Stimulated activated CD4-positive, alpha-beta T cell treated with anti-CD3 and anti-CD28 coated beads, Interleukin-4, amount 100 ng/mL, for 24 hours (primary cell): Measurements from ENCODE around the gene SHANK3.

Source experiments
- DNase-seq: peaks from one replicate; pipeline ENCODE4 v3.0.0-alpha.2; 2020

SHANK3 gene

DNA sequence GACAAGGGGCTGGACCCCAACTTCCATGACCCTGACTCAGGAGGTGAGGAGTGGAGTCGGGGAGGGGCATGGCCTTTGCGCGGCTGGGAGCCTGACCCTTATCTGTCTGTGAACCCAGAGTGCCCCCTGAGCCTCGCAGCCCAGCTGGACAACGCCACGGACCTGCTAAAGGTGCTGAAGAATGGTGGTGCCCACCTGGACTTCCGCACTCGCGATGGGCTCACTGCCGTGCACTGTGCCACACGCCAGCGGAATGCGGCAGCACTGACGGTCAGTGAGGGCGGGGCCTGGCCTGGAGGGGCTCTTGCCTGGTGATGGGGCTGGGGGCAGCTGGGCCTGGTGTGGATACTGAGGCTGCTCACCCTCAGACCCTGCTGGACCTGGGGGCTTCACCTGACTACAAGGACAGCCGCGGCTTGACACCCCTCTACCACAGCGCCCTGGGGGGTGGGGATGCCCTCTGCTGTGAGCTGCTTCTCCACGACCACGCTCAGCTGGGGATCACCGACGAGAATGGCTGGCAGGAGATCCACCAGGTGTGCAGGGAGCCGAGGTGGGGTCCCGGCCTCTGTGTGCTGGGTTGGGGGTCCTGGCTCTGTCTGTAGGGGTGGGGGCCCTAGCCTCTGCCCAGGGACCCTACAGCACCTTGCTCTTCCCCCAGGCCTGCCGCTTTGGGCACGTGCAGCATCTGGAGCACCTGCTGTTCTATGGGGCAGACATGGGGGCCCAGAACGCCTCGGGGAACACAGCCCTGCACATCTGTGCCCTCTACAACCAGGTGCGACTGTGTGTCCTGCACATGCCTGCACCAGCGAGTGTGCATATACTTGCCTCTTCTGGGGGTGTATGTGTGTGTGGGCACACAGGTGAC lies 6.3 kb downstream of the SHANK3 start:
- peak; percentile 2 for DNase-seq

DNA sequence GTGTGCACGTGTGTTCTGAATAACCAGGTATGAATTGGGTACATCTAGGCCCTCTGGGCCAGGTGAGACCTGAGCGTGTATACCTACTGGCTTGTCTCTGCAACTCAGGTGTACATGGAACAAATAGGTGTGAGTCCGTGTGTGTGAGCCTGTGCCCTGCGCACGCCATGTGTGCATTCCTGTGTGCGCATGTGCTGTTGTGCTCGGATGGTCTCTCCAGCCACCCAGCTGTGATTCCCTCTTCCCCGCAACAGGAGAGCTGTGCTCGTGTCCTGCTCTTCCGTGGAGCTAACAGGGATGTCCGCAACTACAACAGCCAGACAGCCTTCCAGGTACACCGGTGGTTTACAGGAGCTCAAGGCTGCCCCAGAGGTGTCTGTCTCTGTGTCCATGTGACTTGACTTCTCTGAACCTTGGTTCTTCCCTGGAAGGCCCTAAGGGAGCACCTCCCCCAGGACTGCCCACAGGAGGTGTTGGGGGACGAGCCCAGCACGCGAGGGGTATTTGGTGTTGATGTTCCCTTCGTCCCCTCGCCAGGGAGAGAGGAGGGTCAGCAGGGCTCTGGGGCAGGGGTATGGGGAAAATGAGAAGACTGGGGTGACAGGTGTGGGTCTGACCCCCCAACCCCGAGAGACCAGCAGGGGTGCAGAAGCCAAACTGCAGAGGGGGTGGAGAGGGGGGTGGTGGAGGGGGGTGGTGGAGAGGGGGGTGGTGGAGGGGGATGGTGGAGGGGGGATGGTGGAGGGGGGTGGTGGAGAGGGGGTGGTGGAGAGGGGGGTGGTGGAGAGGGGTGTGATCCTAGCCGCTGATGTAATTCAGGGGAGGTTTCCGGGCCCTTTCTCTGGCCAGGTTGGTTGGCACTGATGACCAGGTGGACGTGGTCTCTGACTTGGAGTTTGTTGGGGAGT lies 10.7 kb downstream of the SHANK3 start:
- peak; percentile 1 for DNase-seq

DNA sequence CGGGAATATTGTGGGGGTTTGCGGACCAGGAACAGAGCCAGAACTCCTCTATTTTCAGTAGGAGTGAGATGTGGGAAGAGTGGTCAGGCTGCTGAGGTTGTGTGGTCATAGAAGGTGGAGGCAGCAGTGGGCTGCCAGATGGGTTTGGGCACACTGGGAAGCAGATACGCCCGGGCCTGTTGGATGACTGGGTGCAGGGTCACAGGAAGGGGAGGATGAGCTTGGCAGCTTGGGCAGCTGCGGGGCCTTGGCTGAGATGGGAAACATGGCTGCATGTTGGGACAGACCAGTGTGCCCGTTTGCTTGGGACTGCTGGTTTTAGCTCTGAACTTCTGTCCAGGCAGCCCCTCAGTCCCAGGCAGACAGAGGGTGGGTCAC lies 11.4 kb downstream of the SHANK3 start:
- DNase-seq = no peak

DNA sequence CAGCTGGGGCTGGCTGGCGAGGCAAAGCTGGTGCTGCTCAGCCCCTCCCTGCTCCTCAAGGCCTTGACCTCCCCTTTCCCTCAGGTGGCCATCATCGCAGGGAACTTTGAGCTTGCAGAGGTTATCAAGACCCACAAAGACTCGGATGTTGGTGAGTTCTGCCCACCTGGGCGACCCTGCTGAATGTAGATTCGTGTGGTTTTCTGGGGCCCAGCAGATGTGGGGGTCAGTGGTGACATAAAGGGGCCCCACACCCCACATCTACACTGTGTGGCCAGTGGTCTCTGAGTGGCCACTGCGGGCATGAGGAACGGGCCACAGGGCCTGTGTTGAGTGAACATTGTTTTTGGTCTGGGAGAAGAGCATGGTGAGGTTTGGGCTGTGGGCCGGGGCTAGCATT lies 11.9 kb downstream of the SHANK3 start:
- peak; percentile 1 for DNase-seq

DNA sequence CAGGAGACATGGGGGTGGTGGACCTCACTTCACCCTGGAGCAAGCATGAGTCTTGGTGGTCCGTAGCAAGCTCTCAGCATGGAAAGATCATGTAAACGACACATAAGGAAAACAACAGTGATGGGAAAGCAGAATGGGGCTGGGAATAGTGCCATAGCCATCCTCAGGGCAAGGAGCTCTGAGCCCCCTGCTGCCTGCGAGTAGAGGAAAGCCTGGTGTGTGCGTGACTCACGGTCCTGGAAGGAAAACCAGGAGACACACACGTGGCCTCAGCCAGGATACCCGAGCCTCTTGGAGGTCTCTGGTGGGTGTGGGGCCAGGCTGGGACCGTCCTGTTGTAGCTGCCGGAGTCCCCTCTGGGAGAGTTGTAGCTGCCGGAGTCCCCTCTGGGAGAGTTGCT lies 12.4 kb downstream of the SHANK3 start:
- no peak for DNase-seq

DNA sequence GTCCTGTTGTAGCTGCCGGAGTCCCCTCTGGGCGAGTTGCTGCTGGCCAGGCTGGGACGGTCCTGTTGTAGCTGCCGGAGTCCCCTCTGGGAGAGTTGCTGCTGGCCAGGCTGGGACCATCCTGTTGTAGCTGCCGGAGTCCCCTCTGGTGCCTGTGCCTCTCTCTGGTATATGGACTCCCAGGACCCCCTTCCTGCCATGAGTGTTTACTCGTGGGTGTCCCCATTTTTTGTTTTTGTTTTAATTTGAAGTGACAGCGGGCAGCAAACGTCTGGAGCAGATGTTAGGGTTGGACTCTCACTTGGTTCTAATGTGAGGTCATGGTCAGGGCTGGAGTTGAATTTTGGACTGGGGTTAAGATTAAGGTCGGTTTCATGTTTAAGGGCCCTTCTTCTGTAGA lies 14.2 kb downstream of the SHANK3 start:
- no peak for DNase-seq

DNA sequence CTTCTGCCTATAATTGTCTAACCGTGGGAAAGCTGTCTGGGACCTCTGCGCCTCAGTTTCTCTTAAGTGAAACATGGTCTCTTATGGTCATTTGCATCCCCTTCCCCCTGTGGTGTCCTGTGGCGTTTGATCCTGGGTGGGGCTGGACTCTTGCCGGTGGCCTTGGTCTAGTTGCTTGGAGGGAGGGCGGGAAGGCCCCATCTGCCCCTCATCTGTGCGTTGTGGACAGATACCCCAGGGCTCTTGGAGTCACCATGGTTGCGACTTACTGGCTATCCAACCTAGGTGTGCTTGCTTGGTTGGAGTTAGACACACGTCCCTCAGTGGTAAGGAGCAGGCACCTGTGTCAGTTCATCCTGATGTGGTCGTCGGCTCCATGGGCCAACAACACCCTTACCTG lies 15.2 kb downstream of the SHANK3 start:
- DNase-seq = peak; percentile 1

DNA sequence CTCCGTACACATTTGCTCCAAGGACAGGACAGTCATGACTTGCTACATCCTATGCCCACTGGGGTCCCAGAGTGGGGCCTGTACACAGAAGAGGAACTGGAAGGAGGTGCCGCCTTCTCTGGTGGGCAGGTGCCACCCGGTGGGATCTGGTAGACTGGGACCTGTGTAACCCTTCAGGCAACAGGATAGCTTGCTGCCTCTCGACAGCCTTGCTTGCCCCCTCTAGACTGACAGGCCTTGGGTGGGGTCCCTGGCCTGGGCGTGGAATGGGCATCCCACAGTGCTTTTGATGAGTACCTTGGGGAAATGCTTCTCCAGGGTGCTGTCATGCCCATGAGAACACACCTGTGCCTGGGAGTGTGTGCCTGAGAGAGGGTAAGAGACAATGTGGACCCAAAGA lies 15.8 kb downstream of the SHANK3 start:
- peak; percentile 2 for DNase-seq

DNA sequence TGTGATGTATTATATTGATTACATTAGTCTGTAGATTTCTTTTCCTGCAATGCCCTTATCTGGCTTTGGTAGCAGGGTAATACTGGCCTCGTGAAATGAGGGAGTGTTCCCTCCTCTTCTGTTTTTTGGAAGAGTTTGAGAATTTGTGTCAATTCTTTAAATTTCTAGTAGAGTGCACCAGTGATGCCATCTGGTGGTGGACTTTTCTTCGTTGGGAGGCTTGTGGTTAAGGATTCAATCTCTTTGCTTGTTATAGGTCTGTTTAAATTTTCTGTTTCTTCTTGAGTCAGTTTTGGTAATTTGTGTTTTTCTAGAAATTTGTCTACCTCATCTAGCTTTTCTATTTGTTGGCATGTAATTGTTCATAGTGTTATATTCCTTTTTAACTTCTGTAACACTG lies 18.9 kb downstream of the SHANK3 start:
- DNase-seq = peak; percentile 37

DNA sequence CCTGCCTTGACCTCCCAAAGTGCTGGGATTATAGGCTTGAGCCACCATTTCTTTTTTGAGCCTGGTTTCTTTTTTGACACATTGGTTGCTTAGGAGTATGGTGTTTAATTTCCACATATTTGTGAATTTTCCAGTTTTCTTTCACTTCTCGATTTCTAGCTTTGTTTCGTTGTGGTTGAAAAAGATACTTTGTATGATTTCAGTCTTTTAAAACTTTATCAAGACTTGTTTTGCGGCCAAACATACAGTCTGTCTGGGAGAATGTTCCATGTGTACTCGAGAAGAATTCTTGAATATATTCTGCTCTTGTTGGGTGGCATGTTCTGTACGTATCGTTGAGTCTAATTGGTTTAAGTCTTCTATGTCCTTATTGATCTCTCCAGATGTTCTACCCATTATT lies 20.8 kb downstream of the SHANK3 start:
- no peak for DNase-seq

DNA sequence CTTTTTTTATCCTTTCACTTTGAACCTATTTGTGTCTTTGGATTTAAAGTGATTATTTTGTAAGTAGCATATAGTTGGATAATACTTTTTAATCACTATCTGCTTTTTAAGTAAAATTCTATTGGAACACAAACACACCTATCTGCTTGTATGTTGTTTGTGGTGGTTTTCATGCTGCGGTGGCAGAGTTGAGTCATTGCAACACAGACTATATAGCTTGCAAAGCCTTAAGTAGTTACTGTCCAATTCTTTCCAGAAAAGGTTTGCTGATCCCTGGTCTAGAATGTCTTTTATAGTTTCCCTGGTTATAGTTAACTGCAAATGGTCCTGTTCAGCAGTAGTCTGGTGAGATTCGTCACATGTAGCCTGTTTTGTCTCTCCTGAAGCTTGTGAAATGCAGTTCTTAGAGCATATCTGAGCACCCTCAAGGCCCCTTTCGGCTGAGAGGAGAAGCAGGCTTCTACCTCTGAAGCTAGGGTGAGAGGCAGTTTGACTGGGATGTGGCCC lies 21.5 kb downstream of the SHANK3 start:
- DNase-seq = no peak

DNA sequence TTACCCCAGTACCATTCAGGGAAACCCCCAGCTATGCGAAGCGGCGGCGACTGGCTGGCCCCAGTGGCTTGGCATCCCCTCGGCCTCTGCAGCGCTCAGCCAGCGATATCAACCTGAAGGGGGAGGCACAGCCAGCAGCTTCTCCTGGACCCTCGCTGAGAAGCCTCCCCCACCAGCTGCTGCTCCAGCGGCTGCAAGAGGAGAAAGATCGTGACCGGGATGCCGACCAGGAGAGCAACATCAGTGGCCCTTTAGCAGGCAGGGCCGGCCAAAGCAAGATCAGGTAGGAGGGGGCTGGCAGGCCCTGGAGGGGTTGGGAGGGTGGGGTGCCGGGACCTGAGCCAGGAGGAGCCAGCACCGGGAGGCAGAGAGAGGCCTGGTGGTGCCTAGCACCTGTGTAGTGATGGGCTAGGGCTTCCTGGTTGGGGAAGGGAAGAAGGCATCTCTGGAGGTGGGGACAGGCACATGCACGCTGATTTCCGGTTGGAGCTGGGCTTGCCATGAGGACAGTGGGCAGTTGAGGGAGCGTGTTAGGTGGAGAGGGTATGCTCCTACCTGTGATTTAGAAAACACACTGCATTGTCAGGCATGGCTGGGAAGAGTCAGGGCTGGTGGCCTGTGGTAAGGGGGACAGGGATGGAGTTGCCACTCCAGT lies 22.3 kb downstream of the SHANK3 start:
- DNase-seq = no peak

DNA sequence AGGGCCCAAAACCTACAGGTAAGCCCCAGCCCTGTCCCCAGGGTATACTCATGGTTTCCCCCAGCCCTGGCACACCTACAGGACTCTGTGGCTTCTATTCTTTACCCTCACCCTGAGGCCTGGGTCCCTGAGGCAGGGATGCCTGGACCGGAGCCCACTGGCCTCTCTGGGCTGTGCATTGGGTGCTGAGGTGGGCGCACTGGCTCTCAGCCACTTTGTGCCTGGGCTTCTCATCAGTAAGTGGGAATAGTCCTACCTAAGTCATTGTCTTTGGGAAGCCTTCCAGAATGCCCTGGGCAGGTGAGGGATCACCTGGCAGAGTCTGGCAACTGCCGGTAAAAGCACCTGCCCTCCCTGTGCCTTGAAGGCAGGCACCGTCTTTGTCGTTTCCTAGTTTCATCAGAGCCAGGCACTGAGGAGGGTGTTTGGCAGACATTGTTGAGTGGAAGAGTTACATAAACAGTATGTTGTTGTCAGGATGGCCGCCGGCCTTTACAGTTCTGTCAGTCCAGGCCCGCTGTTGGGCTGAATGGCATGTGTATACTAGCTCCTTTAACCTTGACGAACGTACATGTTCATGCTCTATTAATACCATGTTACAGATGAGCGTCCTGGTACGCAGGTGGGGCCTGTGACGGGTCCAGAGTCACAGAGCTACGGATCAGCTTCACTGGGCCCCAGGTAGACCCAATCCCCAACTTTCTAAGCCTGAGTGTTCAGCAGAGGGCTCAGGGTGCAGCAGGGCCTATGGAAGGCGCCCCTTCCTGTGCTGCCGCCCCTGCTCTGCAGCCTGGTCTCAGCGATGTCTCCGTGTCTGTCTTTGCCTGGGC lies 23.0 kb downstream of the SHANK3 start:
- DNase-seq = no peak

DNA sequence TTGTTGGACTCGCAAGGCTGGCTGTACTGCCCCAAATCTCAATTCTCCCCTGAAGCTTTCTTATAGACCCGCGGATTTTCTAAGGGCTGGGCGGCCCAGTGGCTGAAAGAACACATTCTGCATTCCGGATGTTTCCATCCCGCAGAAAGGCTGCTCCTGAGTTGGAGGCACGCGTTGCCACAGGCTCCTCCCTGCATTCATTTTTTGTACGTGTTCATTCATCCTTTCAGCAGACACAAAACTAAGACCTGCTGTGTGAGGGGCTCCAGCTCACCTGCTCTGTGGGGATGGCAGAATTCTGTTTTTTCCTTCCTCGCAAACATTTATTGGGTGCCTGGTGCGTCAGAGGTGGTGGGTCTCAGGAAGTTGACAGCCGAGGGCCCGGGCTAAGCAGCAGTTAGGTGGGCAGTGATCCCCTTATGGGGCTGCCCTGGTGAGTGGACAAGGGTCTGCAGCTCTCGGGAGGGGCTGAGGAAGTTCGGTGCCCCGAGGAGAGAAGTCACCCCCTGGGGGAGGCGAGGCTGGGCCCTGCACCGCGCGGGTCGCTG lies 23.7 kb downstream of the SHANK3 start:
- DNase-seq = no peak

DNA sequence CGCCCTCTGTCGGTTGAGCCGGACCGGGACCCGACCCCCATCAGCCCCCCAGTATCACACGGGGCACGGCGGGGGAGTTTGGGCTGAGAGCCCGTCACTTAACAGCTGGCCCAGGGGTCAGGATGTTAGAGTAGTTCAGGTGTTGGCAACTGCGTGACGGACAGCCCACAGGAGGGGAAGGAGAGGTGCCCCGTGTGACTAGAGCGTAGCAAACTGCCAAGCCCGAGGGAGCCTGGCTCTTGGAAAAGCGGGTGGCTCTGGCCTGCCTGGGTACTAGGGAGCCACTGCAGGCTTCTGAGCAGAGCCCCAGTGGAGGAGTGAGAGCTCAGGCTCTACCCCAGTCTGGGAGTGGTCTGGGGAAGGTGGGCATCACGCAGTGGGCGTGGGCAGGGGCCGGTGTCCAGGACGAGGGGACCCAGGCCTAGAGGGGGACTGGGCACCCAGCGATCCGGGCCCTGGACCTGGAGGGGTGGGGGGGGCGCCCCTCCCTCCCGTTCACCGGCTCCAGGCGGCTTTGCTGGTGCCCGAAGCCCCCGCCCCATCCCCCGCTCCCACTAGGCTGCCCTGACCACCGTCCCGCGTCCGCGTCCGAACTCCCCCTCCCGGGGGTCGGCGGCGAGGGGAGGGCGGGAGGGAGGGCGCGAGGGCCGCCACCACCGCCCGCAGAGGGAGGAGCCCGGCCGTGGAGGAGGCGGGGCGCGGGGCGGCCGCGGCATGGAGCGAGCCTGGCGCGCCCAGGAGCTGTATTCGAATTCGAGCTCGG lies 24.4 kb downstream of the SHANK3 start:
- no peak for DNase-seq

DNA sequence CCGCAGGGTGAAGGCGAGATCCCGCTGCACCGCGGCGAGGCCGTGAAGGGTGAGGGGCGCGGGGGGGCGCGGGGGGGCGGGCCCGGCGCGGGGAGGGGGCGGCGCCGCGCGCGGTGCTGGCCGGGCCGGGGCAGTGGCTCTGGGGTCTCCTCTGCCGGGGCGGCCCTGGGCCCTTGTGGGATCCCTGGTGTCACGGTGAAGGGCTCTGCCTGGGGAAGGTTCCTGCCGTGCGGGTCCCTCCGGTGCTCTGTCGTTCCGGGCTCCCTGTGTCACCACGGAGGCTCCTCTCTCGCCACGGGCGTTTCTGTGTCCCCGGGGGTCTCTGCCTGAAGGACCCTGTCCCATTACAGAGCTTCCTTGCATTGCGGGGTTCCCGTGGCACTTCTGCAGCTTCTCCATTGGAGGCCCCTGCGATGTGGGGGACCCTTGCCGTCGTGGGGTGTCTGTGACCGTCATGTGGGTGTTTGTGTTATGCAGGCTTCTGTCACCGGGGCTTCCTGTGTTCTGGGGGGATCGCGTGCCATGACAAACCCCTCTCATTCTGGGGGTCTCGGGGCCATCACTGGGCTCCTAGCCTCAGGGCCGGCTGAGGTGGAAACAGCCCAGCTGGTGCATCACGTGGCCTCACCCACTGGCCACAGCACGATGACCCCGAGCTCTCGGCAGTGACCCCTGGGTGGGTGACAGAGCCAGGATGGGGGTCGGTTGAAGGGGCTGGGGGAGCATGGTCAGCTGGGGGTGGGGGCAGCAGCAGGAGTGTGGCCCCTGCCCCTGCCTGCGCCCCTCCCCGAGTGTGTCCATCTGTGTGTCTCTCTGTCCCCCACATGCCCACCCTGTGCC lies 25.3 kb downstream of the SHANK3 start:
- DNase-seq = no peak

DNA sequence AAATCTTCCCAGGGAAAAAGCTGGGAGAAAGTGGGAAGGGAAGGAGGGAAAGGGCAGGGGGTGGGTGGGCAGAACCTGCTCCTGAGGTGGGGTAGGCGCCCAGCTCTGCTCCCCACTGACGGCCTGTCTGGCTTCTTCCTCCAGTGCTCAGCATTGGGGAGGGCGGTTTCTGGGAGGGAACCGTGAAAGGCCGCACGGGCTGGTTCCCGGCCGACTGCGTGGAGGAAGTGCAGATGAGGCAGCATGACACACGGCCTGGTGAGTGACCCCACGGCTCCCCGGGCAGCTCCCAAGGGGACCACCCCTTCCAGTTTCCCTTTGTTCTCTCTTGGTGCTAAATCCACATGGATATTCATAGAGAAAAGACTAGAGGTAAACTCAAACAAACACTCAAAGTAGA lies 25.9 kb downstream of the SHANK3 start:
- no peak for DNase-seq

DNA sequence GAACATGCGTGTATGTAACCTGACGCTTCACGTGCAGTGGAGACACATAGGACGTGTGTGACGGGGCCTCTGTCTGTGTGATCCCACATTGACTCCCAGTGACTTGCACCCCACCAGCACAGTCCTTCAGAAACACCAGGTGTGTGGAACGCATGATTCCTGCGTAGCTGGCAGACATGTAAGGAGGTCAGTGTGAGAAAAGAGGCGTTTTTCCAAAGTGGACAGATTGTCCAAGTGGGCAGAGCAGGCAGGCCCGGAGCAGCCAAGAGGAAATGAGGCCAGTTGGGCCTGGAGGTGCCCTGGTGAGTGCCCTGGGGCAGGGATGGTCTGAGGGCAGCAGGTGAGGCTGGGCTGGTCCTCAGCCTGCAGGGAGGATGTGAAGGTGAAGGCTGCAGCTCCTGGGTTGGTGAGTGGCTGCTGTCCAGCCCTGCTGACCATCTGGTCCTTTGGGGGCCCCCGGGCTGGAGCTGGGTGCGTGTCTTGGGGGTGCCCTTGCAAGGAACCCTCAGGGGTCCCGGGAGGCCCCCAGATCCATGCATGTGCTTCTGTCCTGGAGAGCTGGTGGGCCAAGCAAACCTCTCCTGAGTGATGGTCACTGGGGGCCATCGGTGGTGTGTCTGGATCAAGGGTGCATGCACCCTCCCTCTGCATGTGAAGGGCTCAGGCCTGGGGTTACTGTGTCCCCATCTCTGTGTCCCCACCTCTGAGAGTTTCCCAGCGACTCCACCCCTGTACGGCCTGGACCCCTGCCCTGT lies 26.6 kb downstream of the SHANK3 start:
- DNase-seq = no peak

DNA sequence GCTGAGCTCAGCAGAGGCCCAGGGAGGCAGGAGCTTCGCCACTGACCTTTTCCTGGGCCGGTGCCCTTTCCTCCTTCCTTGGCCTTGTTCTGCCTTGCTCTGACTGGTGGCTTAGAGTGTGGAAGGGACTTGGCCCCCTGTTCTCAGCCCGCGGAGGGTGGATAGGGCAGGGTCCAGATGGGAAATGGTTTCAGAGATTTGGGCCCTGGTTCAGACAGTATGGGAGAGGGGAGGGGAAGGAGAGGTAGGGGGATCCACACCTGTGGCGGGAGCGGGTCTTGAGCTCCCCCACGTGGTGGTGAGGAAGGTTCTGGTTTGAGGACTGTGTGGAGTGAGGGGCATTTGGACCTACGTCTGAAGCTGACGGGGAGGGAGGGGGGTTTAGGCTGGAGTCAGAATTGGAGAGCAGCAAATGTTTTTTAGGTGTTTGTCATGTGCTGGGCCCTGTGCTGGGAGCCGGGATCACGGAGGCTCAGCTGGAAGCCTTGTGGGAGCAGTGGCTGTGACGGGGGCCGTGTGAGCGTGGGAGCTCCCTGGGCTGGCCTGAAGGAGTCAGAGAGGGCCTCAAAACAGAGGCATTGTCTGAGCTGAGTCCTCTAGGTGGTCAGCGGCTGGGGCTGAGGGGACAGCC lies 27.2 kb downstream of the SHANK3 start:
- DNase-seq = no peak
